NCI-H345 treated with DMSO at 0.1 percent for 48 hours (cell line): ENCODE results near the gene RAB11B.
A peak's percentile ranks its signal among the peaks of the same experiment; 100 is the strongest.
"Not testable (repeated sequence)": the region's sequence is repeated elsewhere in the genome, so short reads cannot be mapped to it uniquely, and the experiment has no call there.

Experiments used
- DNase-seq: peaks from one replicate; lab custom pipeline; 2025; ENCODE audit not compliant: unreplicated experiment; lab: John Stamatoyannopoulos, UW

The RAB11B gene

GRCh38 chr19:8370176-8371010, 19.8 kb upstream of the RAB11B start:
- DNase-seq = no peak

- DNase-seq = no peak
These were observed 19.0 kb upstream of the RAB11B start for GRCh38 chr19:8371011-8371804.

DNA sequence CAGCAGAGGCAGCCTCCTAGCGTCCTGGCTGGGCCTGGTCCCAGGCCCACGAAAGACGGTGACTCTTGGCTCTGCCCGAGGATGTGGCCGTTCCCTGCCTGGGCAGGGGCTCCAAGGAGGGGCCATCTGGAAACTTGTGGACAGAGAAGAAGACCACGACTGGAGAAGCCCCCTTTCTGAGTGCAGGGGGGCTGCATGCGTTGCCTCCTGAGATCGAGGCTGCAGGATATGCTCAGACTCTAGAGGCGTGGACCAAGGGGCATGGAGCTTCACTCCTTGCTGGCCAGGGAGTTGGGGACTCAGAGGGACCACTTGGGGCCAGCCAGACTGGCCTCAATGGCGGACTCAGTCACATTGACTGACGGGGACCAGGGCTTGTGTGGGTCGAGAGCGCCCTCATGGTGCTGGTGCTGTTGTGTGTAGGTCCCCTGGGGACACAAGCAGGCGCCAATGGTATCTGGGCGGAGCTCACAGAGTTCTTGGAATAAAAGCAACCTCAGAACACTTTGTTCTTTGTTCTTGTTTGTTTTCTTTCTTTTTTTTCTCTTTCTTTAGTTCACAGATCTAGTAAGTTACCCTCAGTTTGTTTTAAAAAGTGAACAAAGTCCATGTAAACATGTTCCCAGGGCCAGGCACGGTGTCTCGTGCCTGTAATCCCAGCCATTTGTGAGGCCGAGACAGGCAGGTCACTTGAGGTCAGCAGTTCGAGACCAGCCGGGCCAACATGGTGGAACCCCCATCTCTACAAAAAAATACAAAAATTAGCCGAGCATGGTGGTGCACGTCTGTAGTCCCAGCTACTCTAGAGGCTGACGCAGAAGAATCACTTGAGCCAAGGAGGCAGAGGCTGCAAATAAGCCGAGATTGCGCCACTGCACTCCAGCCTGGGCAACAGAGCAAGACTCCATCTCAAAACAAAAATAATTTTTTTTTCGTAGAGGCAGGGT, 16.0 kb upstream of the RAB11B start:
- DNase-seq = no peak

DNA sequence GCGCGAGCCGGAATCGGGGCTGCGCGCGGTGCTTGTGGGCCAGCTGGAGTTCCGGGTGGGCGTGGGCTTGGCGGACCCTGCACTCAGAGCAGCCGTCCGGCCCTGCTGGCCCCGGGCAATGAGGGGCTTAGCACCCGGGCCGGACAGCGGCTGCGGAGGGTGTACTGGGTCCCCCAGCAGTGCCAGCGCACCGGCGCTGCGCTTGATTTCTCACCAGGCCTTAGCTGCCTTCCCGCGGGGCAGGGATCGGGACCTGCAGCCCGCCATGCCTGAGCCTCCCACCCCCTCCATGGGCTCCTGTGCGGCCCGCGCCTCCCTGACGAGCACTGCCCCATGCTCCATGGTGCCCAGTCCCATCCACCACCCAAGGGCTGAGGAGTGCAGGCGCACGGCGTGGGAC, 14.4 kb upstream of the RAB11B start:
- DNase-seq = not testable (repeated sequence)

- not testable (repeated sequence) for DNase-seq
These were observed 13.7 kb upstream of the RAB11B start for GRCh38 chr19:8376373-8376974.

GRCh38 chr19:8377598-8377997, 12.6 kb upstream of the RAB11B start:
- no peak for DNase-seq

GRCh38 chr19:8379156-8379891, 10.8 kb upstream of the RAB11B start:
- not testable (repeated sequence) for DNase-seq

DNA sequence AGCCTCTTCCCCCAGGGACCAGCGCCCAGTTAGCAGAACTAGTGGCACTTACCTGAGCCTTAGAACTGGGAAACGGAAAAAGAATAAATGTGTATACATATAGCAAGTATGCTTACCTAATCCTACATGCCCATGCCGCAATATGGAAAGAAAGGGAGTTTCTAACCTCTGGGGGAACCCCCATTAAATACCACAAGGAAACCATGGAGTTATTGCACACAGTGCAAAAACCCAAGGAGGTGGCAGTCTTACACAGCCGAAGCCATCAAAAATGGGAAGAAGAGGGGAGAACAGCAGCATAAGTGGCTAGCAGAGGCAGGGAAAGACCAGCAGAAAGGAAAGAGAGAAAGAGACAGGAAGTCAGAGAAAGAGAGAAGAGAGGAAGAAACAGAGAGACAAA, 5.6 kb upstream of the RAB11B start:
- DNase-seq = not testable (repeated sequence)

GRCh38 chr19:8385103-8385502, 5.1 kb upstream of the RAB11B start:
- DNase-seq = not testable (repeated sequence)

DNA sequence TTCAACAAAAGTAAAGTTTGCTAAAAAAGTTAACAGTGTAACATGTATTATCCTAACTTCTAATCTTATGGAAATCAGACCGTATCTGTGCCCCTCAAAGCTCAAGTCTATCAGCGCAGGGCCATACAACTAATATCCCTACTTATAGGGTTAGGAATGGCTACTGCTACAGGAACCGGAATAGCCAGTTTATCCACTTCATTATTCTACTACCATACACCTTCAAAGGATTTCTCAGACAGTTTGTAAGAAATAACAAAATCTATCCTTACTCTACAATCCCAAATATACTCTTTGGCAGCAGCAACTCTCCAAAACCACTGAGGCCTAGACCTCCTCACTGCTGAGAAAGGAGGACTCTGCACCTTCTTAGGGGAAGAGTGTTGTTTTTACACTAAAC, 4.6 kb upstream of the RAB11B start:
- DNase-seq = not testable (repeated sequence)

DNA sequence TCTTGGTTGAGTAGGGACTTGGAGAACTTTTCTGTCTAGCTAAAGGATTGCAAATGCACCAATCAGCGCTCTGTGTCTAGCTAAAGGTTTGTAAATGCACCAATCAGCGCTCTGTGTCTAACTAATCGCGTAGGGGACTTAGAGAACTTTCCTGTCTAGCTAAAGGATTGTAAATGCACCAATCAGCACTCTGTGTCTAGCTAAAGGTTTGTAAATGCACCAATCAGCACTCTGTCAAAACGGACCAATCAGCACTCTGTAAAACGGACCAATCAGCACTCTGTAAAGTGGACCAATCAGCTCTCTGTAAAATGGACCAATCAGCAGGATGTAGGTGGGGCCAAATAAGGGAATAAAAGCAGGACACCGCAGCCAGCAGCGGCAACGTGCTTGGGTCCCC, 3.7 kb upstream of the RAB11B start:
- DNase-seq = not testable (repeated sequence)

GRCh38 chr19:8386990-8387389, 3.2 kb upstream of the RAB11B start:
- DNase-seq = no peak

DNA sequence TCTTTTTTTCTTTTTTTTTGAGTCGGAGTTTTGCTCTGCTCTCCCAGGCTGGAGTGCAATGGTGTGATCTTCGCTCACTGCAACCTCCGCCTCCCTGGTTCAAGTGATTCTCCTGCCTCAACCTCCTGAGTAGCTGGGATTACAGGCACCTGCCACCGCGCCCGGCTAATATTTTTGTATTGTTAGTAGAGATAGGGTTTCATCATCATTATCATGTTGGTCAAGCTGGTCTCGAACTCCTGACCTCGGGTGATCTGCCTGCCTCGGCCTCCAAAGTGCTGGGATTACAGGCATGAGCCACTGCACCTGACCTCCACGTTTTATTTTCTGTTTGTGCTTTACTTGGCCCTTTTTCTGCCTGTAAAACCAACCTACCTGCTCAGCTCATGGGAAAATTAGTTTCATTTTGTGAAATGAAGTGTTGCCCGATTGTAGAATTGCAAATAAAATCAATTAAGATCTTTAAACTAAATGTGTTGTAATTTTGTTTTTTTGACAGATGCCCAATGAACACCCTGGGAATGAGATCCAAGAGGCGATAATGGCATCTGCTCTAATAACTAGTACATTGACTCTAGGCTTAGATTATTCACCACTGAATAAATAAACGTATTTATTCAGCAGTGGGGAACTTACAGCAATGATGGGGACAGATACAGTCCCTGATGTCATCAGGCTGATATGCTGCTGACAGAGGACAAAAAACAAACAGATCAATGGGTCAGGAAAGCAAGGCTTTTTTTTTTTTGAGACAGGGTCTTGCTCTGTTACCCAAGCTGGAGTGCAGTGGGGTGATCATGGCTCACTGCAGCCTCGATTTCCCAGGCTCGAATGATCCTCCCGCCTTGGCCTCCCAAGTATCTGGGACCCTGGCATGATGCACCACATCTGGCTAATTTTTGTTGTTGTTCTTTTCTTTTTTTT, 2.2 kb upstream of the RAB11B start:
- no peak for DNase-seq

DNA sequence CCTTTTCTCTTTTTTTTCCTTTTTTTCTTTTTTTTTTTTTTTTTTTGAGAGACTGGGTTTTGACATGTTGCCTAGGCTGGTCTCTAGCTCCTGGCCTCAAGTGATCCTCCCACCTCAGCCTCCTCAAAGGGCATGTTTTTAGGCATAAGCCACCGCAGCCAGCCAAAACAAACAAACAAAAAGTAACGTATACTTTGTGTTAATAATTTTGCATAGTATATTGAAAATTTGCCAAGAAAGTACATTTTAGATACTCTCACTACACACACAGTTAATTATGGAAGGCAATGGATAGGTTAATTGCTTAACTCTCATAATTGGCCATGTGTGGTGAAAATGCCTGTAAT, 1.6 kb upstream of the RAB11B start:
- DNase-seq = no peak

DNA sequence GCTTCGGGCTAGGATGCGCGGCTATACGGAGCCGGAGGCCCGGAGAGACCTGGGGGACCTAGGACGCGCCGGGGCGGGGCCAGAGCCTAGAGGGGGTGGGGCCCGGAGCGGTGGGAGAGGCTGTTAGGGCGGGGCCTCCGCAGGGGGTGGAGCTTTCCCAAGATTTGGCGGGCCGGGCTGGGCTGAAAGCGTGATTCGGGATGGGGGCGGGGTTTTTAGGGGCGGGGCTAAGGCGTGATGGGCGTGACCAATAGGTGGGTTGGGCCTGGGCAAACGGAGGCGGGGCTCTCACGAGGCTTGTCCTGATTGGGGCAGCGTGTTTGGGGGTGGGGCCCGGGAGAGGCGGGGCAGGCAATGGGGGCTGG, 439 bp downstream of the RAB11B start:
- DNase-seq = peak; percentile 77

DNA sequence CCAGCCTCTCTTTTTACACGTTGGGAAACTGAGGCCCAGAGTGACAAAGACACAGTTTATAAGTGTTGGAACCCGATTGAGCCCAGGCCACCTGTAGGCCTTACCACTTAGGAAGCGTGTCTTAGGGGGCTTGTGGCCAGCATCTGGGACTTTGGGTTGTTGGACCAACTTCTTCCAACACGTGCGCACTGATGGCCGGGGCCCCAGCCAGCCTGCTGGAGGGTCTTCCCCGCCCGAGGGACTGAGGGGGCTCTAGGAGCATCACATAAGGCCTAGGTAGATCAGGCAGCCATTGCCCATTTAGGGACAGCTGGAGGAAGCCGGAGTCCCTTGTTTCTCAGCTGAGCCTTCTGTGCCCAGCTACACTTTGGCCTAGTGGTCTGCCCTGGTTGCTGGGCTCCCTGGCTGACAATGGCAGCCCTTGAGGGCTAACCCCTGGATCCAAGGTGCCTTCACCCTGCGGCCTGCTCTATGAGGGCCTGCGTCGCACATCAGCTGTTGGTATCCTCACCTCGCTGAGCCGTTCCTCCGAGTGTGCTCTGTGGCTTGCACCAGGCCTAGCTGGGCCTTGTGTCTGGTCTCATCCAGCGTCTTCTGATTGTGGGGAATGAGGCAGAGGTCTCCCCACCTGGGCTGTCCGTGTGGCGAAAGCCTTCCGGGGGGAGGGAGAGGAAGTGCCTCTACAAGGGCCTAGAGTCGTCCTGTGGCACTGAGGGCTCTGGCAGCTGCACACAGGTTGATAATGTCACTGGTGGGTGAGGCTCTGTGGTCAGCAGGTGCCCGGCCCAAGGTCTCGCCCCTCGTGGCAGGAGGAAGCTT, 1.2 kb downstream of the RAB11B start:
- no peak for DNase-seq

DNA sequence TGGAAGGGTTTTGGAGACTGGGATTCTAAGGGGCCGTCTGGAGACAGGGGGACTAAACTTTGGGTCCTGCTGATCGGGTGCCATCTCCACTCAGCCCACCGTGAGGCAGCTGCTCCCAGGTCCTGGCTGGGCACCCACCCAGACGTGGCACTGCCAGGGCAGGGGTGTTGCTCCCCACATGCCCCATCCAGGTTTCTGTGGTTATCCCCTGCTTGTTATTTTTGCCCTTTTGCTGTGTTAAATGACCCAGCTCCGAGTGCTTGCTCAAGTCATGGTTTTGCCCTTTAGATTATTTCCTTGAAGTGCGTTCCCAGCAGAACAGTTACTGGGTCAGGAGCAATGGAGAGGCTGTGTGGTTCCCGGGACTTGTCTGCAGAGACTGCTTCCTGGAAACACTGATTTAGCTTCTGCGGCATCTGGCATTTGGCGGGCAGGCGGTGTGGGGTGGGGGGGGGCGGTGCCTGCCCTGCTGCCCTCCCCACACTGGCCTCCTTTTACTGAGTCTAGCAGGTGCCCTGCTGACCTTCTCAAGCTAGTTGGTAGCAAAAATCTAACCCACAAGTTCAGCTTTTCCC, 1.9 kb downstream of the RAB11B start:
- no peak for DNase-seq
